WTC11 (cell line): ENCODE results near the gene MYRF. TPM values are rescaled to one million over a fixed set of nuclear protein-coding genes. Genes with fewer than 3 reads are reported as not detected.

Experiments used
- ATAC-seq: fragments of 200-7000 bp; cut with Tn5 transposase; 2 replicates; pipeline ENCODE4 v1.10.0; 2021; ENCODE audit warnings: mild to moderate bottlenecking, moderate library complexity
- CTCF ChIA-PET: fragments of 300-600 bp; sonication (Branson Sonifier 250); formaldehyde crosslinking; loops from one replicate; lab custom pipeline; 2021; ENCODE audit warnings: antibody characterized with exemption; lab: Charles Lee
- POLR2A ChIA-PET: fragments of 350-600 bp; sonication (Branson Sonifier 250); formaldehyde crosslinking; loops from one replicate; lab custom pipeline; 2021; ENCODE audit warnings: antibody characterized with exemption; lab: Charles Lee
- DNase-seq: peaks from one replicate; pipeline ENCODE4 v3.0.0; 2021; ENCODE audit warnings: low spot score
- H3K27ac Mint-ChIP-seq: 2 replicates; pipeline ENCODE4 v1.8.0; 2021; ENCODE audit warnings: mixed read lengths
- H3K27me3 Mint-ChIP-seq: 2 replicates; pipeline ENCODE4 v1.8.0; 2021; ENCODE audit warnings: low read depth, mild to moderate bottlenecking, moderate library complexity, mixed read lengths
- H3K36me3 Mint-ChIP-seq: 2 replicates; pipeline ENCODE4 v1.8.0; 2021; ENCODE audit warnings: mixed read lengths
- H3K4me1 Mint-ChIP-seq: 2 replicates; pipeline ENCODE4 v1.8.0; 2022; ENCODE audit warnings: mixed read lengths
- H3K4me3 Mint-ChIP-seq: 2 replicates; pipeline ENCODE4 v1.8.0; 2021; ENCODE audit warnings: mild to moderate bottlenecking, moderate library complexity, mixed read lengths
- H3K9me3 Mint-ChIP-seq: 2 replicates; pipeline ENCODE4 v1.8.0; 2021; ENCODE audit warnings: mixed read lengths
- ATF3 ChIP-seq: sonication (generic); formaldehyde crosslinking; conservative IDR thresholded peaks from 2 replicates; pipeline ENCODE4 v1.8.1; 2022; ENCODE audit warnings: mild to moderate bottlenecking, missing genetic modification reagents
- FOXP1 ChIP-seq: sonication (generic); formaldehyde crosslinking; IDR thresholded peaks from 2 replicates; pipeline ENCODE4 v1.8.0; 2022; ENCODE audit warnings: missing genetic modification reagents, mild to moderate bottlenecking, moderate library complexity, borderline replicate concordance
- IRF2 ChIP-seq: sonication (generic); formaldehyde crosslinking; IDR thresholded peaks from 2 replicates; pipeline ENCODE4 v1.8.0; 2022; ENCODE audit warnings: low read depth, missing genetic modification reagents, borderline replicate concordance
- JAZF1 ChIP-seq: fragments of 250-450 bp; sonication (Bioruptor Pico); IDR thresholded peaks from 2 replicates; pipeline ENCODE4 v1.9.0; 2021; ENCODE audit warnings: moderate library complexity, mild to moderate bottlenecking, inconsistent platforms
- OVOL2 ChIP-seq: fragments of 250-450 bp; sonication (Bioruptor Pico); IDR thresholded peaks from 2 replicates; pipeline ENCODE4 v1.9.0; 2021; ENCODE audit warnings: mild to moderate bottlenecking, borderline replicate concordance
- PRRX2 ChIP-seq: fragments of 250-450 bp; sonication (Bioruptor Pico); IDR thresholded peaks from 2 replicates; pipeline ENCODE4 v1.8.0; 2021; ENCODE audit warnings: mild to moderate bottlenecking
- RELA ChIP-seq: sonication (generic); formaldehyde crosslinking; IDR thresholded peaks from 2 replicates; pipeline ENCODE4 v1.8.1; 2022; ENCODE audit warnings: missing genetic modification reagents, mild to moderate bottlenecking, borderline replicate concordance
- SMAD4 ChIP-seq: sonication (generic); formaldehyde crosslinking; IDR thresholded peaks from 2 replicates; pipeline ENCODE4 v1.8.0; 2022; ENCODE audit warnings: mild to moderate bottlenecking, missing genetic modification reagents
- TCF7 ChIP-seq: sonication (generic); formaldehyde crosslinking; IDR thresholded peaks from 2 replicates; pipeline ENCODE4 v1.8.0; 2022; ENCODE audit warnings: mild to moderate bottlenecking, low read depth, missing genetic modification reagents, moderate library complexity
- TEAD4 ChIP-seq: sonication (generic); formaldehyde crosslinking; IDR thresholded peaks from 2 replicates; pipeline ENCODE4 v1.8.0; 2022; ENCODE audit warnings: mild to moderate bottlenecking, missing genetic modification reagents
- TP53 ChIP-seq: sonication (generic); formaldehyde crosslinking; IDR thresholded peaks from 2 replicates; pipeline ENCODE4 v1.8.1; 2023; ENCODE audit warnings: mild to moderate bottlenecking, missing genetic modification reagents
- ZMAT4 ChIP-seq: fragments of 250-450 bp; sonication (Bioruptor Pico); IDR thresholded peaks from 2 replicates; pipeline ENCODE4 v1.9.0; 2021; ENCODE audit warnings: mild to moderate bottlenecking
- ZNF121 ChIP-seq: sonication (generic); formaldehyde crosslinking; IDR thresholded peaks from 2 replicates; pipeline ENCODE4 v1.8.0; 2023; ENCODE audit warnings: missing genetic modification reagents
- ZNF263 ChIP-seq: sonication (generic); formaldehyde crosslinking; IDR thresholded peaks from 2 replicates; pipeline ENCODE4 v1.8.1; 2022; ENCODE audit warnings: low read depth, mild to moderate bottlenecking, moderate library complexity, missing genetic modification reagents
- ZNF512 ChIP-seq: sonication (generic); formaldehyde crosslinking; IDR thresholded peaks from 2 replicates; pipeline ENCODE4 v1.8.1; 2022; ENCODE audit warnings: missing genetic modification reagents, borderline replicate concordance
- ZSCAN18 ChIP-seq: fragments of 250-450 bp; sonication (Bioruptor Pico); IDR thresholded peaks from 2 replicates; pipeline ENCODE4 v2.1.2; 2022; ENCODE audit warnings: mild to moderate bottlenecking, moderate library complexity
- total RNA-seq: library from RNA; stranded (reverse); gene quantifications from 3 replicates; pipeline ENCODE4 v1.2.3, GENCODE V29; 2021
- TF ChIP-seq, protein P1 (sequence below): fragments of 250-450 bp; sonication (Bioruptor Pico); conservative IDR thresholded peaks from 2 replicates; pipeline ENCODE4 v1.9.0; 2021; ENCODE audit warnings: mild to moderate bottlenecking
- TF ChIP-seq, protein P2 (sequence below): sonication (generic); formaldehyde crosslinking; IDR thresholded peaks from 2 replicates; pipeline ENCODE4 v1.8.0; 2022; ENCODE audit warnings: missing genetic modification reagents

The MYRF gene
- total RNA-seq, 1 experiment from 2014 or later, result 5.9 TPM

GRCh38 chr11:61711498-61711897, 40.9 kb upstream of the MYRF start:
- no peak for TF ChIP-seq FOXP1 (CRISPR knock-in tag)
- TF ChIP-seq JAZF1 (CRISPR knock-in tag), result no peak
- TF ChIP-seq ATF3 (CRISPR knock-in tag), result no peak
- no peak for TF ChIP-seq ZMAT4 (CRISPR knock-in tag)
- TF ChIP-seq ZNF512 (CRISPR knock-in tag), result no peak
- TF ChIP-seq, protein P1, sequence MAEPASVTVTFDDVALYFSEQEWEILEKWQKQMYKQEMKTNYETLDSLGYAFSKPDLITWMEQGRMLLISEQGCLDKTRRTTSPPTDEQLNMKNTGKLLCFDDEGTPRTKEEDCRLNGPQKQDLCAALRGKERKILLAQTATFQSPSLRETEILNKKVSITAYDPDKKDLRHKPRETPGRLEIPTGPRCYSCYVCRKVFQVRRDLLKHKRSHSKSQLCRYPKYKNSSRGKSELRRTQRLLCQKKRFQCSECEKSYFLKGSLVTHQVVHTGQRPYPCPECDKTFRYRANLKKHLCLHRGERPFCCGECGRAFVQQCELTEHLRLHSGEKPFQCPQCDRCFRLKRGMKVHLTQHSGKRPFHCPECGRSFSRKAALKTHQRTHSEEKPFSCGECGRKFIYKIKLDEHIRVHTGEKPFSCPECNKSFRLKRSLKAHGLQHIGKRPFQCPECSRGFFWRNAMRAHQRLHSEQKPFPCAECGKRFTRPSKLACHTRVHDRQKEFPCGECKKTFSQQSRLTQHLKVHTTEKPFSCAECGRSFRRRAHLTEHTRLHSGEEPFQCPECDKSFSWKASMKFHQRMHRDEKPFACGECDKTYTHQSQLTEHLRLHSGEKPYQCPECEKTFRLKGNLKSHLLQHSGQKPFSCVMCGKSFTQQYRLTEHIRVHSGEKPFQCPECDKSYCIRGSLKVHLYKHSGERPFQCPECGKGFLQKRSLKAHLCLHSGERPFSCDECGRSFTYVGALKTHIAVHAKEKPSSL (CRISPR knock-in tag), result no peak
- no peak for TF ChIP-seq TEAD4 (CRISPR knock-in tag)
- TF ChIP-seq ZNF121 (CRISPR knock-in tag), result no peak
- no peak for TF ChIP-seq IRF2 (CRISPR knock-in tag)
- no peak for TF ChIP-seq RELA (CRISPR knock-in tag)
- TF ChIP-seq TP53 (CRISPR knock-in tag), result no peak
- no peak for TF ChIP-seq SMAD4
- no peak for TF ChIP-seq TCF7 (CRISPR knock-in tag)
- TF ChIP-seq ZSCAN18, result no peak
- DNase-seq (no peak), ATAC-seq (no peak)
- Mint-ChIP-seq H3K4me1 (peaks cover 20% of the 10 kb centered on the region), H3K27ac (no peak overlapping the region), H3K27me3 (peaks cover 3% of the 10 kb centered on the region; the same call in 1 of the 2 replicates), H3K9me3 (no peaks in the 10 kb centered on the region), H3K36me3 (no peaks in the 10 kb centered on the region), H3K4me3 (no peak overlapping the region)
- ChIA-PET POLR2A (no interaction called here), CTCF (interaction anchor here (0.8 to 4.7 kb wide), 3 partner anchors 17 to 180 kb away, joined by 3 to 37 read pairs (median 3); no protein-coding TSS in a partner anchor)

DNA sequence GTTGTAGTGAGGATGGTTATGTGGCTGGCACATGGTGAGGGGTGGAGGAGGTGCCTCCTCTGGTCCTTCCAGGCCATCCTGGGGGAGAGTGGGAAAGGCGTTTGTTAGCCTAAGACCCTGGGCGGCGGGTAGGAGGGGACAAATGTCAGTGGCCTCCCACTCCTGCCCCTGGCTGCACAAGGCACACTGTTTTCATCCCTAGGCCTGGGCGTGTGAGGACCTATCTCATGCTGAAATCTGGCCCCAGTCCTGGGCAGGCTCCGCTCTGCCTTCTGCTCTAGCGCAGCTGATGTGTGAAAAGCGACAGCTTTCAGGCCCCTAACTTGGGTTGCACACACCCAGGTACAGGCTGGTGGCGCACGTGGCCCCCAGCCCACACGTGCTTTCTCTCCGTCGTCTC, 40.1 kb upstream of the MYRF start:
- ATAC-seq (no peak), DNase-seq (no peak)
- H3K4me3 Mint-ChIP-seq, result no peak overlapping the region
- H3K4me1 Mint-ChIP-seq, result peaks cover 28% of the 10 kb centered on the region
- no peak overlapping the region for H3K27ac Mint-ChIP-seq
- no peak for TF ChIP-seq ZNF512 (CRISPR knock-in tag)
- no peaks in the 10 kb centered on the region for H3K9me3 Mint-ChIP-seq
- no peaks in the 10 kb centered on the region for H3K36me3 Mint-ChIP-seq
- CTCF ChIA-PET, result interaction anchor here (0.9 to 4.7 kb wide), 6 partner anchors 18 to 180 kb away, joined by 3 to 37 read pairs (median 6); no protein-coding TSS in a partner anchor
- H3K27me3 Mint-ChIP-seq, result peaks cover 3% of the 10 kb centered on the region; the same call in 1 of the 2 replicates
- POLR2A ChIA-PET, result no interaction called here

DNA sequence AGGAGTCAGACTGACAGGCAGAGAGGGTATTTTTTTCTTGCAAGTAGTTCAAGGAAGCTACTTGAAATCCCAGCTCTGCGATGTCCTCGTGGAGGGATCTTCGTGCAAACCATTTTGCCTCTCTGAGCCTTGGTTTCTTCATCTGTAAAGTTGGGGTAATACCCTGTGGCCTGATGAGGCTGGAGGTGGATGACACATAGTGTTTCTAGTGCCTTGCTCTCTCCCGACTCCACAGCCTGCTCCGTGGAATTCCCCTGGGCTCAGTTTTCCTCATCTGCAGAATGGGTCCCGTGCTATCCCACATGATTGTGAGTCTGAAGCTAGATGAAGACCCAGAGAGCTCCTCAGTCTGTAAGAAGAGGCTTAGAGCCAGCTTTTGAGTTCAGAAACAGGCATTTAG, 39.6 kb upstream of the MYRF start:
- no peaks in the 10 kb centered on the region for H3K9me3 Mint-ChIP-seq
- H3K4me3 Mint-ChIP-seq, result no peak overlapping the region
- DNase-seq (no peak), ATAC-seq (no peak)
- H3K27me3 Mint-ChIP-seq, result peaks cover 3% of the 10 kb centered on the region; the same call in 1 of the 2 replicates
- POLR2A ChIA-PET, result no interaction called here
- peaks cover 33% of the 10 kb centered on the region for H3K4me1 Mint-ChIP-seq
- H3K36me3 Mint-ChIP-seq, result no peaks in the 10 kb centered on the region
- no peak overlapping the region for H3K27ac Mint-ChIP-seq
- CTCF ChIA-PET, result interaction anchor here (0.9 to 3.5 kb wide), 5 partner anchors 18 to 41 kb away, joined by 3 to 10 read pairs (median 4); no protein-coding TSS in a partner anchor
- no peak for TF ChIP-seq PRRX2 (CRISPR knock-in tag)
- TF ChIP-seq, protein P2, sequence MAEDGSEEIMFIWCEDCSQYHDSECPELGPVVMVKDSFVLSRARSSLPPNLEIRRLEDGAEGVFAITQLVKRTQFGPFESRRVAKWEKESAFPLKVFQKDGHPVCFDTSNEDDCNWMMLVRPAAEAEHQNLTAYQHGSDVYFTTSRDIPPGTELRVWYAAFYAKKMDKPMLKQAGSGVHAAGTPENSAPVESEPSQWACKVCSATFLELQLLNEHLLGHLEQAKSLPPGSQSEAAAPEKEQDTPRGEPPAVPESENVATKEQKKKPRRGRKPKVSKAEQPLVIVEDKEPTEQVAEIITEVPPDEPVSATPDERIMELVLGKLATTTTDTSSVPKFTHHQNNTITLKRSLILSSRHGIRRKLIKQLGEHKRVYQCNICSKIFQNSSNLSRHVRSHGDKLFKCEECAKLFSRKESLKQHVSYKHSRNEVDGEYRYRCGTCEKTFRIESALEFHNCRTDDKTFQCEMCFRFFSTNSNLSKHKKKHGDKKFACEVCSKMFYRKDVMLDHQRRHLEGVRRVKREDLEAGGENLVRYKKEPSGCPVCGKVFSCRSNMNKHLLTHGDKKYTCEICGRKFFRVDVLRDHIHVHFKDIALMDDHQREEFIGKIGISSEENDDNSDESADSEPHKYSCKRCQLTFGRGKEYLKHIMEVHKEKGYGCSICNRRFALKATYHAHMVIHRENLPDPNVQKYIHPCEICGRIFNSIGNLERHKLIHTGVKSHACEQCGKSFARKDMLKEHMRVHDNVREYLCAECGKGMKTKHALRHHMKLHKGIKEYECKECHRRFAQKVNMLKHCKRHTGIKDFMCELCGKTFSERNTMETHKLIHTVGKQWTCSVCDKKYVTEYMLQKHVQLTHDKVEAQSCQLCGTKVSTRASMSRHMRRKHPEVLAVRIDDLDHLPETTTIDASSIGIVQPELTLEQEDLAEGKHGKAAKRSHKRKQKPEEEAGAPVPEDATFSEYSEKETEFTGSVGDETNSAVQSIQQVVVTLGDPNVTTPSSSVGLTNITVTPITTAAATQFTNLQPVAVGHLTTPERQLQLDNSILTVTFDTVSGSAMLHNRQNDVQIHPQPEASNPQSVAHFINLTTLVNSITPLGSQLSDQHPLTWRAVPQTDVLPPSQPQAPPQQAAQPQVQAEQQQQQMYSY (CRISPR knock-in tag), result no peak
- TF ChIP-seq, protein P1 (CRISPR knock-in tag), result no peak
- no peak for TF ChIP-seq ZNF263
- no peak for TF ChIP-seq OVOL2 (CRISPR knock-in tag)
